Activated CD4-positive, alpha-beta T cell treated with anti-CD3 and anti-CD28 coated beads for 4 hours (primary cell): ENCODE measurements around the gene UQCC2.

Experiments used
- DNase-seq, 2 donors: peaks; one replicate each; pipeline ENCODE4 v3.0.0-alpha.2; 2020

UQCC2 gene

GRCh38 chr6:33688451-33689147 is 22.9 kb downstream of the UQCC2 start:
- DNase-seq, result no peak

GRCh38 chr6:33688006-33688405 is 23.5 kb downstream of the UQCC2 start:
- DNase-seq, result no peak

- DNase-seq, result no peak
These were observed 24.2 kb downstream of the UQCC2 start for GRCh38 chr6:33686981-33687975.

GRCh38 chr6:33686225-33686924 is 25.1 kb downstream of the UQCC2 start:
- DNase-seq, result no peak

GRCh38 chr6:33685411-33686224 is 25.9 kb downstream of the UQCC2 start:
- no peak for DNase-seq

- DNase-seq, result no peak
These were observed 26.5 kb downstream of the UQCC2 start for GRCh38 chr6:33684983-33685382.

GRCh38 chr6:33684428-33684896 is 27.0 kb downstream of the UQCC2 start:
- no peak for DNase-seq

GRCh38 chr6:33683576-33684427 is 27.7 kb downstream of the UQCC2 start:
- no peak for DNase-seq

GRCh38 chr6:33683051-33683571 is 28.4 kb downstream of the UQCC2 start:
- DNase-seq, result peak; percentile 40 to 81

GRCh38 chr6:33682341-33682740 is 29.2 kb downstream of the UQCC2 start:
- no peak for DNase-seq

GRCh38 chr6:33679761-33680160 is 31.7 kb downstream of the UQCC2 start:
- no peak for DNase-seq

GRCh38 chr6:33678932-33679490 is 32.5 kb downstream of the UQCC2 start:
- no peak for DNase-seq

GRCh38 chr6:33678233-33678931 is 33.1 kb downstream of the UQCC2 start:
- no peak for DNase-seq

- no peak for DNase-seq
These were observed 33.8 kb downstream of the UQCC2 start for GRCh38 chr6:33677689-33678088.

GRCh38 chr6:33677143-33677660 is 34.3 kb downstream of the UQCC2 start:
- no peak for DNase-seq

- no peak for DNase-seq
These were observed 34.9 kb downstream of the UQCC2 start for GRCh38 chr6:33676416-33677142.

GRCh38 chr6:33675968-33676367 is 35.5 kb downstream of the UQCC2 start:
- no peak for DNase-seq

- no peak for DNase-seq
These were observed 37.6 kb downstream of the UQCC2 start for GRCh38 chr6:33673851-33674250.

GRCh38 chr6:33672808-33673207 is 38.7 kb downstream of the UQCC2 start:
- no peak for DNase-seq
